ENCODE results near the gene KDM6A. TPM values are rescaled to one million over a fixed set of nuclear protein-coding genes. Genes with fewer than 3 reads are reported as not detected.

The KDM6A gene
- polyA plus RNA-seq, 1 donor from 2014 or later: 25.1 TPM

DNA sequence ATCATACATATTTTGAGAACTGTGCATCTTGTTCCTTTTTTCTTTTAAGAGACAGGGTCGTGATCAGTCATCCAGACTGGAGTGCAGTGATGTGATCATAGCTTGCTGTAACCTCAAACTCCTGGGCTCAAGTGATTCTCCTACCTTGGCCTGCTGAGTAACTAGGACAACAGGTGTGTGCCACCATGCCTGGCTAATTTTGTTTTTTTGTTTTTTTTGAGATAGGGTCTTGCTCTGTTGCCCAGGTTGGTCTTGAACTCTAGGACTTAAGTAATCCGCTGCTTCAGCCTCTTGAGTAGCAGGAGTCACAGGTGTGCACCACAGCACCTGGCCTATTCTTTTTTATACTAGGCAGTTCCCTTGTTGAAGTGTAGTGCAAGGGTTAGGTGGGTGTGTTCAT lies 24.6 kb downstream of the KDM6A start (continued):
- TF ChIP-seq, protein P1, sequence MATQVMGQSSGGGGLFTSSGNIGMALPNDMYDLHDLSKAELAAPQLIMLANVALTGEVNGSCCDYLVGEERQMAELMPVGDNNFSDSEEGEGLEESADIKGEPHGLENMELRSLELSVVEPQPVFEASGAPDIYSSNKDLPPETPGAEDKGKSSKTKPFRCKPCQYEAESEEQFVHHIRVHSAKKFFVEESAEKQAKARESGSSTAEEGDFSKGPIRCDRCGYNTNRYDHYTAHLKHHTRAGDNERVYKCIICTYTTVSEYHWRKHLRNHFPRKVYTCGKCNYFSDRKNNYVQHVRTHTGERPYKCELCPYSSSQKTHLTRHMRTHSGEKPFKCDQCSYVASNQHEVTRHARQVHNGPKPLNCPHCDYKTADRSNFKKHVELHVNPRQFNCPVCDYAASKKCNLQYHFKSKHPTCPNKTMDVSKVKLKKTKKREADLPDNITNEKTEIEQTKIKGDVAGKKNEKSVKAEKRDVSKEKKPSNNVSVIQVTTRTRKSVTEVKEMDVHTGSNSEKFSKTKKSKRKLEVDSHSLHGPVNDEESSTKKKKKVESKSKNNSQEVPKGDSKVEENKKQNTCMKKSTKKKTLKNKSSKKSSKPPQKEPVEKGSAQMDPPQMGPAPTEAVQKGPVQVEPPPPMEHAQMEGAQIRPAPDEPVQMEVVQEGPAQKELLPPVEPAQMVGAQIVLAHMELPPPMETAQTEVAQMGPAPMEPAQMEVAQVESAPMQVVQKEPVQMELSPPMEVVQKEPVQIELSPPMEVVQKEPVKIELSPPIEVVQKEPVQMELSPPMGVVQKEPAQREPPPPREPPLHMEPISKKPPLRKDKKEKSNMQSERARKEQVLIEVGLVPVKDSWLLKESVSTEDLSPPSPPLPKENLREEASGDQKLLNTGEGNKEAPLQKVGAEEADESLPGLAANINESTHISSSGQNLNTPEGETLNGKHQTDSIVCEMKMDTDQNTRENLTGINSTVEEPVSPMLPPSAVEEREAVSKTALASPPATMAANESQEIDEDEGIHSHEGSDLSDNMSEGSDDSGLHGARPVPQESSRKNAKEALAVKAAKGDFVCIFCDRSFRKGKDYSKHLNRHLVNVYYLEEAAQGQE (IDR thresholded peaks at IDR 0.05; ENCODE audit: borderline replicate concordance): no peak

DNA sequence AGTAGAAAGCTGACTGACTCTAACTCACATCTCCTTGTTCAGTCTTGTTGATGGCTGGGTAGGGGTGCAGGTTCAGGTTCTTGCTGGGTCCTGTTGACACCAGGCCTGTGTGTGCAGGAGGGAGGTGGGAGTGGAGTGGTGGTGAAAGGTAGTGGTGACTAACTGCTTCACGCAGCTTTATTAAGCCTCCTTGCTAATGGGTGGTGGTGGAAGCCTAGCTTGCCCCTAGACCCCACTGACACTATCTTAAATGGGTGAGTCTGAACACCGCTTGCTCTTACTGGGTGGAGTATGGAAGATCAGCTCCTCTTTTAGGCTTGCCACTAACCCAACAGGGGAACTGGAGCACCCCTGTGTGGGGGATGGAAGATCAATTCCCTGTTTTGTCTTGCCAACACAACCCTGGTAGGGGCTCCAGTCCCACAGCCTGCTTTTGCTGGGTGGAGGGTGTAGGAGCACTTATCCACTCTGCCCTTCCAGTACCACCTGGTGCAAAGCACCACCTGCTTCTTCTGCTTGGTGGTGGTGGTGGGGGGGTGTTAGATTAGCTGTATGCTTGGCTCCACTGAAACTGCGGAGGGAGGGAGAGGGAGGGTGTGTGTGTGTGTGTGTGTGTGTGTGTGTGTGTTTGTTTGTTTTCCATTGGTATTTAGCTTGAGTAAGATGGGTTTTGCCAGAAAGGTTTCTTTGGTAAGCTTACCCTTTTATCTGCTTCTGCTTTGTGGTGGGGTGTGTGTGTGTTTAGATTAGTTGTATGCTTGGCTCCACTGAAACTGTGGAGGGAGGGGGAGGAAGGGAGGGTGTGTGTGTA lies 25.6 kb downstream of the KDM6A start:
- no peaks in the 10 kb centered on the region for H3K27me3 ChIP-seq (ENCODE audit: insufficient read depth, low read depth, low read length)
- no peak overlapping the region for H3K27ac ChIP-seq (ENCODE audit: low read length)
- no peaks in the 10 kb centered on the region for H3K9me3 ChIP-seq (ENCODE audit: low read length)
- H3K4me2 ChIP-seq (ENCODE audit: low read length): no peak overlapping the region
- H3K9me2 ChIP-seq (ENCODE audit: insufficient read depth, low read length): no peaks in the 10 kb centered on the region
- H2AFZ ChIP-seq (ENCODE audit: low read depth, low read length): no peak overlapping the region
- H3K9ac ChIP-seq (ENCODE audit: low read length): no peak overlapping the region
- H3K36me3 ChIP-seq (ENCODE audit: insufficient read depth, low read length): no peaks in the 10 kb centered on the region
- H3K4me3 ChIP-seq (ENCODE audit: low read length): no peak overlapping the region
- no peaks in the 10 kb centered on the region for H3F3A ChIP-seq (ENCODE audit: insufficient read depth, low read length, poor library complexity, severe bottlenecking)
- TF ChIP-seq EZH2 (IDR thresholded peaks at IDR 0.05; ENCODE audit: borderline replicate concordance, insufficient read depth, low read length, poor library complexity, severe bottlenecking) (no peak), RAD21 (conservative IDR thresholded peaks at IDR 0.05) (no peak), POLR2AphosphoS5 (IDR thresholded peaks at IDR 0.05) (no peak), SMC3 (conservative IDR thresholded peaks at IDR 0.05; ENCODE audit: poor library complexity) (no peak), MXI1 (conservative IDR thresholded peaks at IDR 0.05; ENCODE audit: poor library complexity, severe bottlenecking) (no peak), EP300 (conservative IDR thresholded peaks at IDR 0.05; ENCODE audit: poor library complexity, severe bottlenecking) (no peak)
- TF ChIP-seq, protein P2, sequence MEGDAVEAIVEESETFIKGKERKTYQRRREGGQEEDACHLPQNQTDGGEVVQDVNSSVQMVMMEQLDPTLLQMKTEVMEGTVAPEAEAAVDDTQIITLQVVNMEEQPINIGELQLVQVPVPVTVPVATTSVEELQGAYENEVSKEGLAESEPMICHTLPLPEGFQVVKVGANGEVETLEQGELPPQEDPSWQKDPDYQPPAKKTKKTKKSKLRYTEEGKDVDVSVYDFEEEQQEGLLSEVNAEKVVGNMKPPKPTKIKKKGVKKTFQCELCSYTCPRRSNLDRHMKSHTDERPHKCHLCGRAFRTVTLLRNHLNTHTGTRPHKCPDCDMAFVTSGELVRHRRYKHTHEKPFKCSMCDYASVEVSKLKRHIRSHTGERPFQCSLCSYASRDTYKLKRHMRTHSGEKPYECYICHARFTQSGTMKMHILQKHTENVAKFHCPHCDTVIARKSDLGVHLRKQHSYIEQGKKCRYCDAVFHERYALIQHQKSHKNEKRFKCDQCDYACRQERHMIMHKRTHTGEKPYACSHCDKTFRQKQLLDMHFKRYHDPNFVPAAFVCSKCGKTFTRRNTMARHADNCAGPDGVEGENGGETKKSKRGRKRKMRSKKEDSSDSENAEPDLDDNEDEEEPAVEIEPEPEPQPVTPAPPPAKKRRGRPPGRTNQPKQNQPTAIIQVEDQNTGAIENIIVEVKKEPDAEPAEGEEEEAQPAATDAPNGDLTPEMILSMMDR (IDR thresholded peaks at IDR 0.05; ENCODE audit: poor library complexity, severe bottlenecking): no peak
- peaks cover 50% of the 10 kb centered on the region for H3K79me2 ChIP-seq (replicated peaks; ENCODE audit: insufficient read depth, low read length)
- no peaks in the 10 kb centered on the region for H4K20me1 ChIP-seq (ENCODE audit: insufficient read depth)

DNA sequence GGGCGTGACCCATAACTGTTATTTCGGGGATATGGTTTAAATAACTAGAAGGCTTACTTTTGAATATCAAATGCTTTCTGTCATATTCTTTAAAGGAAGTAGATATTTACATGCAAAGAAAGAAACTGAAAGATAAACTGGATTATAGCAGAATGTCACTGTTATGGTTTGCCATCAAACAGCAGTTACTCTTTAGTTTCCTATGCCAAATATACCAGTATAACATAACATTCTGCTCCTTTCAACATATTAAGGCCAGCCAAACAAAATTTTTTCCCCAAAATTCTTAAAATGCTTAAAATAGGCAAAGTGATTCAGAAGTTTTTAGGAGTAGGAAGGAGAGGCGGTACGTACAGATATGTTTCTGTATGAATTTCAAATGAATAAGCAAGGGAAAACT lies 27.0 kb downstream of the KDM6A start:
- H3K79me2 ChIP-seq (replicated peaks; ENCODE audit: insufficient read depth, low read length): peaks cover 56% of the 10 kb centered on the region
- H3K27me3 ChIP-seq (ENCODE audit: insufficient read depth, low read depth, low read length): no peaks in the 10 kb centered on the region
- H4K20me1 ChIP-seq (ENCODE audit: insufficient read depth): no peaks in the 10 kb centered on the region
- no peaks in the 10 kb centered on the region for H3F3A ChIP-seq (ENCODE audit: insufficient read depth, low read length, poor library complexity, severe bottlenecking)
- no peak for TF ChIP-seq EP300 (conservative IDR thresholded peaks at IDR 0.05; ENCODE audit: poor library complexity, severe bottlenecking)
- no peak for TF ChIP-seq MXI1 (conservative IDR thresholded peaks at IDR 0.05; ENCODE audit: poor library complexity, severe bottlenecking)
- TF ChIP-seq RAD21 (conservative IDR thresholded peaks at IDR 0.05): no peak
- TF ChIP-seq TAF1 (IDR thresholded peaks at IDR 0.05; ENCODE audit: low read depth): no peak
- TF ChIP-seq, protein P1 (IDR thresholded peaks at IDR 0.05; ENCODE audit: borderline replicate concordance): no peak
- TF ChIP-seq SMC3 (conservative IDR thresholded peaks at IDR 0.05; ENCODE audit: poor library complexity): no peak
- TF ChIP-seq, protein P2 (IDR thresholded peaks at IDR 0.05; ENCODE audit: poor library complexity, severe bottlenecking): no peak
- no peak for TF ChIP-seq EZH2 (IDR thresholded peaks at IDR 0.05; ENCODE audit: borderline replicate concordance, insufficient read depth, low read length, poor library complexity, severe bottlenecking)
- no peaks in the 10 kb centered on the region for H3K9me3 ChIP-seq (ENCODE audit: low read length)
- H3K9me2 ChIP-seq (ENCODE audit: insufficient read depth, low read length): no peaks in the 10 kb centered on the region
- no peak overlapping the region for H3K9ac ChIP-seq (ENCODE audit: low read length)
- no peak overlapping the region for H3K27ac ChIP-seq (ENCODE audit: low read length)
- H3K36me3 ChIP-seq (ENCODE audit: insufficient read depth, low read length): no peaks in the 10 kb centered on the region
- no peak overlapping the region for H3K4me3 ChIP-seq (ENCODE audit: low read length)
- no peak overlapping the region for H2AFZ ChIP-seq (ENCODE audit: low read depth, low read length)
- H3K4me2 ChIP-seq (ENCODE audit: low read length): no peak overlapping the region

Measured in neural cell (in vitro differentiated cells).